ENCODE measurements around the gene SNAP91. TPM values are rescaled to one million over a fixed set of nuclear protein-coding genes. Genes with fewer than 3 reads are reported as not detected.

The SNAP91 gene
- total and polyA plus RNA-seq, 2 donors (not counting 3 experiments of a cell fraction or from before 2014, with no cell fraction given), result 1.3 to 1.5 TPM

DNA sequence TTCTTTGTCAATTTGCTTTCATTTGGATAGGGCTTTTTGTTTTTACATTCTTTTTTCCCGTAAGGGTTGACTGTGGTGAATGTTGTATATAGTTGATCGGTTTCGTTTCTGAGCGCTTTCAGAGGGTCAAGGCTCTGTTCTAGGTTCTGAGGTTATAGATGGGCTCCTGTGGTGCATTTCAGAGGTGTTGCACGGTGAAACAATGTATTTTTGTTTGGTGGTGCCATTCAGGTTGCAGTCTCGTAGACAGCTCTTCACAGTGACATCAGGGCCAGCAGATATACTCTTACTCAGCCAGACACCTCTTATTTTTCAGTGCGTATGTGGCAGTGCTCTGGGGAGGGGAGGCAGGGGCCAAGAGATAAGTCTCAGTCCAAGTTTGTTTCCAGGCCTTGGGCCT is 72.1 kb downstream of the SNAP91 start:
- dilution Hi-C loops (cut with MboI; ENCODE audit: extremely low pct_ligation_motif_present, low sequenced_read_pairs), result no loop called here
- no peak overlapping the region for H3K4me3 ChIP-seq (replicated peaks in 1 of 3; ENCODE audit: insufficient read depth in 1 of 3, low read depth in 1 of 3, low read length in 3 of 3)
- H3K36me3 ChIP-seq (ENCODE audit: control insufficient read depth in 2 of 2, extremely low read depth in 1 of 2, insufficient read depth in 2 of 2, low read length in 2 of 2), result no peaks in the 10 kb centered on the region
- ChIA-PET POLR2A (no interaction called here), CTCF (interaction anchor here (1.9 kb wide), 1 partner anchor 22 kb away, joined by 10 read pairs; no protein-coding TSS in a partner anchor)
- FAIRE-seq (no peak), DNase-seq (ENCODE audit: low read depth, low spot score) (no peak)
- no peak overlapping the region for H3K27ac ChIP-seq (ENCODE audit: insufficient read depth, low read depth, low read length)
- H3K9me3 ChIP-seq (replicated peaks; ENCODE audit: control insufficient read depth, insufficient read depth, low read length), result no peaks in the 10 kb centered on the region
- no peaks in the 10 kb centered on the region for H3K27me3 ChIP-seq (ENCODE audit: control insufficient read depth in 2 of 2, insufficient read depth in 2 of 2, low read length in 2 of 2)
- no peak overlapping the region for H3K4me2 ChIP-seq (ENCODE audit: insufficient read depth, low read length)
- no peaks in the 10 kb centered on the region for H3K9me1 ChIP-seq (replicated peaks; ENCODE audit: control insufficient read depth, extremely low read depth, insufficient read depth, low read length)
- intact Hi-C loops (cut with micrococcal nuclease), result no loop called here
- no TSS peak for BruUV-seq (replicated peaks)
- no peak overlapping the region for H3K9ac ChIP-seq (replicated peaks; ENCODE audit: extremely low read depth, insufficient read depth, low read length)
- TF ChIP-seq JUN (IDR thresholded peaks at IDR 0.05; ENCODE audit: borderline replicate concordance, insufficient read depth, insufficient read length, low read depth) (no peak), POLR2A (IDR thresholded peaks at IDR 0.05; ENCODE audit: low read depth, low read length) (no peak), GATA2 (IDR thresholded peaks at IDR 0.05; ENCODE audit: insufficient read depth, insufficient read length, low read depth, low read length) (no peak), MAX (IDR thresholded peaks at IDR 0.05; ENCODE audit: insufficient read depth, insufficient read length) (no peak), MYC (IDR thresholded peaks at IDR 0.05; ENCODE audit: low read depth, low read length) (no peak), EZH2 (IDR thresholded peaks at IDR 0.05; ENCODE audit: borderline replicate concordance, low read depth, low read length, severe bottlenecking) (no peak), FOS (IDR thresholded peaks at IDR 0.05; ENCODE audit: borderline replicate concordance, insufficient read depth, low read length) (no peak), POLR2AphosphoS5 (IDR thresholded peaks at IDR 0.05; ENCODE audit: insufficient read depth, low read depth, low read length) (no peak)
- TF ChIP-seq, protein P1, sequence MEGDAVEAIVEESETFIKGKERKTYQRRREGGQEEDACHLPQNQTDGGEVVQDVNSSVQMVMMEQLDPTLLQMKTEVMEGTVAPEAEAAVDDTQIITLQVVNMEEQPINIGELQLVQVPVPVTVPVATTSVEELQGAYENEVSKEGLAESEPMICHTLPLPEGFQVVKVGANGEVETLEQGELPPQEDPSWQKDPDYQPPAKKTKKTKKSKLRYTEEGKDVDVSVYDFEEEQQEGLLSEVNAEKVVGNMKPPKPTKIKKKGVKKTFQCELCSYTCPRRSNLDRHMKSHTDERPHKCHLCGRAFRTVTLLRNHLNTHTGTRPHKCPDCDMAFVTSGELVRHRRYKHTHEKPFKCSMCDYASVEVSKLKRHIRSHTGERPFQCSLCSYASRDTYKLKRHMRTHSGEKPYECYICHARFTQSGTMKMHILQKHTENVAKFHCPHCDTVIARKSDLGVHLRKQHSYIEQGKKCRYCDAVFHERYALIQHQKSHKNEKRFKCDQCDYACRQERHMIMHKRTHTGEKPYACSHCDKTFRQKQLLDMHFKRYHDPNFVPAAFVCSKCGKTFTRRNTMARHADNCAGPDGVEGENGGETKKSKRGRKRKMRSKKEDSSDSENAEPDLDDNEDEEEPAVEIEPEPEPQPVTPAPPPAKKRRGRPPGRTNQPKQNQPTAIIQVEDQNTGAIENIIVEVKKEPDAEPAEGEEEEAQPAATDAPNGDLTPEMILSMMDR (IDR thresholded peaks at IDR 0.05; ENCODE audit: extremely low read depth in 1 of 2, insufficient read depth in 1 of 2, low read depth in 1 of 2, low read length in 2 of 2), result no peak
- H3K79me2 ChIP-seq (ENCODE audit: control insufficient read depth, insufficient read depth, low read length), result no peaks in the 10 kb centered on the region
- no peaks in the 10 kb centered on the region for H4K20me1 ChIP-seq (replicated peaks; ENCODE audit: control insufficient read depth, extremely low read depth, insufficient read depth, low read length)
- no peak overlapping the region for H2AFZ ChIP-seq (ENCODE audit: low read depth, low read length)
- H3K4me1 ChIP-seq (ENCODE audit: control insufficient read depth, extremely low read depth, insufficient read depth, low read length), result no peaks in the 10 kb centered on the region
